Measurements from ENCODE around the gene MYMK.

Gene MYMK

GRCh38 chr9:133502112-133502511 is 22.6 kb downstream of the MYMK start:
- ChIA-PET CTCF (no interaction called here), POLR2A (no interaction called here)
- TF ChIP-seq CTBP1 (IDR thresholded peaks at IDR 0.05; ENCODE audit: borderline replicate concordance) (no peak), BHLHE40 (IDR thresholded peaks at IDR 0.05; ENCODE audit: borderline replicate concordance) (no peak), FOXA1 (IDR thresholded peaks at IDR 0.05) (no peak), SP1 (IDR thresholded peaks at IDR 0.05) (no peak), L3MBTL2 (conservative IDR thresholded peaks at IDR 0.05) (no peak), FOXM1 (IDR thresholded peaks at IDR 0.05; ENCODE audit: borderline replicate concordance) (no peak), FOXK2 (IDR thresholded peaks at IDR 0.05) (no peak), ELF4 (IDR thresholded peaks at IDR 0.05) (no peak), HDGF (IDR thresholded peaks at IDR 0.05; ENCODE audit: borderline replicate concordance) (no peak), ZNF384 (IDR thresholded peaks at IDR 0.05) (no peak), ARNT (IDR thresholded peaks at IDR 0.05) (no peak), LEF1 (IDR thresholded peaks at IDR 0.05; ENCODE audit: borderline replicate concordance) (no peak), TARDBP (IDR thresholded peaks at IDR 0.05) (no peak), SUZ12 (IDR thresholded peaks at IDR 0.05) (no peak), NFRKB (IDR thresholded peaks at IDR 0.05) (no peak)
- TF ChIP-seq, protein P1, sequence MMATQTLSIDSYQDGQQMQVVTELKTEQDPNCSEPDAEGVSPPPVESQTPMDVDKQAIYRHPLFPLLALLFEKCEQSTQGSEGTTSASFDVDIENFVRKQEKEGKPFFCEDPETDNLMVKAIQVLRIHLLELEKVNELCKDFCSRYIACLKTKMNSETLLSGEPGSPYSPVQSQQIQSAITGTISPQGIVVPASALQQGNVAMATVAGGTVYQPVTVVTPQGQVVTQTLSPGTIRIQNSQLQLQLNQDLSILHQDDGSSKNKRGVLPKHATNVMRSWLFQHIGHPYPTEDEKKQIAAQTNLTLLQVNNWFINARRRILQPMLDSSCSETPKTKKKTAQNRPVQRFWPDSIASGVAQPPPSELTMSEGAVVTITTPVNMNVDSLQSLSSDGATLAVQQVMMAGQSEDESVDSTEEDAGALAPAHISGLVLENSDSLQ (IDR thresholded peaks at IDR 0.05) = no peak
- DNase-seq (ENCODE audit: extremely low spot score) = no peak

DNA sequence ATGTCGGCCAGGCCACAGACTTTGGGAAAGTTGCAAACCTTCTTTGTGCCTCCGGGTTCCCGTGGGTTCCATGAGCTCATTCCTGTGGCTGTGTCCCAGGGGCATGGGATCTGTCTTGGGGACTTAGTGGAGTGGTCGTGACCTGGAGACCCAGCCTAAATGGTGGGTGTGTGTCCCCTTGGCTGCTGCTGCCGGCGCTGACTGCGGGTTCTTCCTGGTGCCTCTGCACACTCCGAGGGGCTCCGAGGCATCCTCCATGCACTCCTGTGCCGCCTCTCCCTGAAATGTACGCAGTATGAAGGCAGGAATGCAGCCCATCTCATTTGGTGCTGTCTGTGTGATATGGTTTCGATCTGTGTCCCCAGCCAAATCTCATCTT is 24.9 kb downstream of the MYMK start:
- TF ChIP-seq NFRKB (IDR thresholded peaks at IDR 0.05) (no peak), SP1 (IDR thresholded peaks at IDR 0.05) (no peak), ZNF384 (IDR thresholded peaks at IDR 0.05) (no peak), FOXK2 (IDR thresholded peaks at IDR 0.05) (no peak), LEF1 (IDR thresholded peaks at IDR 0.05; ENCODE audit: borderline replicate concordance) (no peak), HDGF (IDR thresholded peaks at IDR 0.05; ENCODE audit: borderline replicate concordance) (no peak), FOXM1 (IDR thresholded peaks at IDR 0.05; ENCODE audit: borderline replicate concordance) (no peak), BHLHE40 (IDR thresholded peaks at IDR 0.05; ENCODE audit: borderline replicate concordance) (no peak), ARNT (IDR thresholded peaks at IDR 0.05) (no peak), CTBP1 (IDR thresholded peaks at IDR 0.05; ENCODE audit: borderline replicate concordance) (no peak), SUZ12 (IDR thresholded peaks at IDR 0.05) (no peak)
- ChIA-PET CTCF (no interaction called here), POLR2A (no interaction called here)
- no peak for DNase-seq (ENCODE audit: extremely low spot score)

DNA sequence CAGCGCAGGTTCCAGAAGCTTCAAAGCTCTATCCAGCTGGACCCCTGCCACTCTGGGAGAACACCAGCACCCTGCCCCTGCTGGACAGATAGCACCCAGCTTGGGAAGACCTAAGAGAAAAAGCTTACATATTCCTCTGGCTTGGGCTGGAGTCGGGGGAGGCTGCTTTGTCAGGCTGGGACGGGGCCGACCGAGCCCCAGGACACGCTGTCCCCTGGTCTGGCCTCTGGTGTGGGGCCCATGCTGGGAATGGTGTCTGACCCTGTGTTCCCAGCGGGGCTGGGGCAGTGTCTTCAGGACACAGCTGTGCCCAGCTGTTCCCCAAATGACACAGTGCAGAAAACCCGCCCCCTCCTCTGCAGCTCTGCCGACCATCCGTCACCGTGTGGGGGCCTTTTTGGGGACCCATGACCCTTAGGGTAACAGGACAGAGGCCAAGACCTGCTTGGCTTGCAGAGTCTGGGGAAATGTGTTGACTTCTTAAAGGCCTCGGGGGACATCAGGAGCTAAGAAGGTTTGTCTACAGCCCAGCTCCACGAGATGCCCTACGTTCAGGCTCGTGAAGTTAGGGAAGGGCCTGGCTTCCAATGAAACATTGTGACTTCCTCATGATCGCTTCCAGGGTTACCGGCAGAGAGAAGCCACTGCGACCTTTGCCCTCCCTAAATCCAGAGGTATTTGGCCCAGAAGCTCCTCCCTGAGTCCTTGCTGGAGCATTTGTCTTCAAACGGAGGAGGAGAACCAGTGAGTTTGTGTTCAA is 25.4 kb downstream of the MYMK start:
- TF ChIP-seq HDGF (IDR thresholded peaks at IDR 0.05; ENCODE audit: borderline replicate concordance) (no peak), CTBP1 (IDR thresholded peaks at IDR 0.05; ENCODE audit: borderline replicate concordance) (no peak), BHLHE40 (IDR thresholded peaks at IDR 0.05; ENCODE audit: borderline replicate concordance) (no peak), ELF4 (IDR thresholded peaks at IDR 0.05) (no peak), ZNF384 (IDR thresholded peaks at IDR 0.05) (no peak)
- TF ChIP-seq, protein P1 (IDR thresholded peaks at IDR 0.05) = no peak
- CTCF ChIA-PET = no interaction called here
- POLR2A ChIA-PET = no interaction called here
- DNase-seq (ENCODE audit: extremely low spot score) = no peak

GRCh38 chr9:133496861-133497842 is 27.6 kb downstream of the MYMK start:
- CTCF ChIA-PET = no interaction called here

More at GRCh38 chr9:133496861-133497842, 27.6 kb downstream of the MYMK start:
- TF ChIP-seq CTBP1 (IDR thresholded peaks at IDR 0.05; ENCODE audit: borderline replicate concordance) = no peak
- no peak for TF ChIP-seq SP1 (IDR thresholded peaks at IDR 0.05)
- TF ChIP-seq FOXM1 (IDR thresholded peaks at IDR 0.05; ENCODE audit: borderline replicate concordance) = no peak
- no peak for TF ChIP-seq FOXK2 (IDR thresholded peaks at IDR 0.05)
- TF ChIP-seq L3MBTL2 (conservative IDR thresholded peaks at IDR 0.05) = no peak
- TF ChIP-seq TARDBP (IDR thresholded peaks at IDR 0.05) = no peak
- no peak for TF ChIP-seq HDGF (IDR thresholded peaks at IDR 0.05; ENCODE audit: borderline replicate concordance)
- TF ChIP-seq, protein P1 (IDR thresholded peaks at IDR 0.05) = no peak
- no peak for TF ChIP-seq ZNF384 (IDR thresholded peaks at IDR 0.05)
- no peak for TF ChIP-seq NFRKB (IDR thresholded peaks at IDR 0.05)
- TF ChIP-seq ARNT (IDR thresholded peaks at IDR 0.05) = no peak
- TF ChIP-seq FOXA1 (IDR thresholded peaks at IDR 0.05) = no peak
- DNase-seq (ENCODE audit: extremely low spot score) = no peak
- POLR2A ChIA-PET = interaction anchor here (1.4 kb wide), 1 partner anchor 18 kb away, joined by 3 read pairs; the partner anchor contains the start of gene SLC2A6

Data from HEK293T (cell line).